RWPE1 (cell line): ENCODE data around the gene GDPD5.

ENCODE experiments used
- CTCF ChIA-PET: fragments of 350-600 bp; sonication (Branson Sonifier 250); formaldehyde crosslinking; extraction: SDS; loops from one replicate; lab custom pipeline; 2021; lab: Yijun Ruan, JAX
- POLR2A ChIA-PET: fragments of 400-600 bp; formaldehyde crosslinking; extraction: SDS; loops from one replicate; lab custom pipeline; 2020; ENCODE audit warnings: antibody characterized with exemption; ENCODE audit not compliant: low non-redundant PET; lab: Yijun Ruan, JAX
- DNase-seq: peaks from one replicate; pipeline ENCODE4 v3.0.0; 2012; ENCODE audit warnings: low spot score
- H3K27ac ChIP-seq: fragments of 450-650 bp; 2 replicates; pipeline ENCODE4 v1.5.1; 2017
- TF ChIP-seq, protein P1 (sequence below): fragments of 450-650 bp; conservative IDR thresholded peaks from 2 replicates; pipeline ENCODE4 v1.5.1; 2017; ENCODE audit warnings: low read depth, mild to moderate bottlenecking

The GDPD5 gene

DNA sequence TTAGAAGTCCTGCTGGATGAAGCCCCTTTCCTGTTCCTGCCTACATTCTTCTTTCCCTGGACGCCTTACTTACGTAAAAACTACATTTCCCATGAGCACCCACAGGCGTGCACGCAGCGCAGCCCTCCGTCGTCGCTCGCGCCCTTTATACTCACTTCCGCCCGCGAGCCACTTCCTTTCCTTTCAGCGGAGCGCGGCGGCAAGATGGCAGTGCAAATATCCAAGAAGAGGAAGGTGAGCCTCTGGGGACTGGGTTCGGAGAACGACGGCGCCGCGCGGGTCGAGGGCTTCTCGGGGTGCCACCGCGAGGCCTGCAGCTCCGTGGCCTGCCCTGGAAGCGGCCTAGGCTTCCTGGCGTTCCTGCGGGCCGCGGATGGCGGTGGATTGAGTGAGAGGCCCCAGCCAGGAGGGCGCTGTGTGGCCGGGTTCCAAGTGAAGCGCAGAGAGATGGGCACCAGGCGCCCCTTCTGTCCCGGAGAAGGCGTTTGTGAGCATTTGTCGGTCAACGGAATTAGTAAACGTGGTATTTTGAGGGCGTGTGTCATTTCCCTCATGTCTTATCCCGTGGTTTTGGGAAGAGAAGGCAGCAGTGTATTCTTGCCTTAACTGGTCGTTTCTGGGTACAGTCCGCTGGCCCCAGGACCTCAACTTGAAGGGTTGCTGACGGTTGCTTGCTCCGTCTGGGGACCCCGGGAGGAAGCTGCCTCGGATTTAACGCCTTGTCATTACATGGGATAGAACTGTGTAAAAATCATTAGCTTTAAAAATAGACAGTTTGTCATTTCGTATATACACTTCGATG lies 126.2 kb downstream of the GDPD5 start, which contains the start of gene RPS3:
Gene RPS3 (plus strand): TSS at position 175 of the 802 bp plus-strand sequence. CDS start 30 bp downstream, at position 205.
- peak within 1 kb of the TSS; percentile 93 for H3K27ac ChIP-seq
- POLR2A ChIA-PET, result no interaction called here
- CTCF ChIA-PET, result no interaction called here
- TF ChIP-seq, protein P1, sequence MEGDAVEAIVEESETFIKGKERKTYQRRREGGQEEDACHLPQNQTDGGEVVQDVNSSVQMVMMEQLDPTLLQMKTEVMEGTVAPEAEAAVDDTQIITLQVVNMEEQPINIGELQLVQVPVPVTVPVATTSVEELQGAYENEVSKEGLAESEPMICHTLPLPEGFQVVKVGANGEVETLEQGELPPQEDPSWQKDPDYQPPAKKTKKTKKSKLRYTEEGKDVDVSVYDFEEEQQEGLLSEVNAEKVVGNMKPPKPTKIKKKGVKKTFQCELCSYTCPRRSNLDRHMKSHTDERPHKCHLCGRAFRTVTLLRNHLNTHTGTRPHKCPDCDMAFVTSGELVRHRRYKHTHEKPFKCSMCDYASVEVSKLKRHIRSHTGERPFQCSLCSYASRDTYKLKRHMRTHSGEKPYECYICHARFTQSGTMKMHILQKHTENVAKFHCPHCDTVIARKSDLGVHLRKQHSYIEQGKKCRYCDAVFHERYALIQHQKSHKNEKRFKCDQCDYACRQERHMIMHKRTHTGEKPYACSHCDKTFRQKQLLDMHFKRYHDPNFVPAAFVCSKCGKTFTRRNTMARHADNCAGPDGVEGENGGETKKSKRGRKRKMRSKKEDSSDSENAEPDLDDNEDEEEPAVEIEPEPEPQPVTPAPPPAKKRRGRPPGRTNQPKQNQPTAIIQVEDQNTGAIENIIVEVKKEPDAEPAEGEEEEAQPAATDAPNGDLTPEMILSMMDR, result no peak
- peak; percentile 88 for DNase-seq

DNA sequence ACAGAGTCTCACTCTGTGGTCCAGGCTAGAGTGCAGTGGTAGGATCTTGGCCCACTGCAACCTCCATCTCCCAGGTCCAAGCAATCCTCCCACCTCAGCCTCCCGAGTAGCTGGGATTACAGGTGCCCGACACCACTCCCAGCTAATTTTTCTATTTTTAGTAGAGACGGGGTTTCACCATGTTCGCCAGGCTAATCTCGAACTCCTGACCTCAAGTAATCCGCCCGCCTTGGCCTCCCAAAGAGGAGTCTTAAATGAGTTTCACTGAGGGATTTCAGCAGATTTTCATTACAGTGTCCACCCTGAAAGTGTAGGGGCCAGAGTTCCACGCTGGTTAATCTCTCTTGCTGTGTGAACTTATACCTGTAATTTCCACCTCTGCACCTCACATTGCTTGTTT lies 126.8 kb downstream of the GDPD5 start:
- DNase-seq, result no peak
- H3K27ac ChIP-seq, result no peak overlapping the region
- POLR2A ChIA-PET, result no interaction called here
- CTCF ChIA-PET, result no interaction called here
- TF ChIP-seq, protein P1, result no peak

GRCh38 chr11:75394085-75394840 lies 131.5 kb downstream of the GDPD5 start:
- POLR2A ChIA-PET, result no interaction called here

DNA sequence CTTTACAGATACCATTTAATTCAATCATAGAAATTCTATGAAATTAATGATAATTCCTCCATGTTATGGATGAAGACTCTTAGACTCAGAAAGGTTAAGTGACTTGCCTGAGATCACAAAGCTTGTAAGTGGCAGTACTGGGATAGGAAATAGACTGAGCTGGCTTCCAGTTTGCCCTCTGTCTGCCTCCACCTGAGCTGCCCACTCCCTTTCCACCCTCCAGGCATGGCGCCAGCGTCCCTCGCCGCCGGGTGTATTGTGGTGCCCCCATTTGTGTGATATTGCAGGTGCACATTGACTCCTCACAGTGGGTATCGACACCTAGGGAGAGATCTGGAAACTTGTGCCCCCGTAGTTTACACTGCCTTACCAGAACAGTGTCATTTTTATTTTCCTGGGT lies 135.8 kb downstream of the GDPD5 start:
- H3K27ac ChIP-seq, result no peak overlapping the region
- ChIA-PET CTCF (interaction anchor here (3.1 kb wide), 1 partner anchor 143 kb away, joined by 16 read pairs; no protein-coding TSS in a partner anchor), POLR2A (no interaction called here)
- TF ChIP-seq, protein P1, result no peak
- no peak for DNase-seq

More at GRCh38 chr11:75394085-75394840, 131.5 kb downstream of the GDPD5 start:
- no peak overlapping the region for H3K27ac ChIP-seq
- CTCF ChIA-PET, result no interaction called here
- no peak for DNase-seq
- TF ChIP-seq, protein P1, result no peak

DNA sequence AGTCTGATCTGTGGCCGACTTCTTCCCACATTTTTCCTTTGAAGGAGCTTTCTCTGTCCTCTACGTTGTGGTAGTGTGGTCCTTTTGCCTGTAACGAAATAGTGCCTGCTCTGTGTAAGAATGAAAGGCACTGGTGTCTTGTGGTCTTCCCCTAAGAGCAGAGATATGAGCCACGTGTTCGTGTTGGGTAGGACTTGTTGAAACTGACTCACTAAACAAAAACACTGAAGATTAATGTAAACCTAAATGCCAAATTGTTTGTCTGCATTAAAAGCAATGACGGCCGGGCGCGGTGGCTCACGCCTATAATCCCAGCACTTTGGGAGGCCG lies 136.5 kb downstream of the GDPD5 start:
- no peak overlapping the region for H3K27ac ChIP-seq
- ChIA-PET POLR2A (no interaction called here), CTCF (interaction anchor here (0.7 to 3.1 kb wide), 5 partner anchors 12 to 143 kb away, joined by 4 to 16 read pairs (median 6); no protein-coding TSS in a partner anchor)
- no peak for DNase-seq
- TF ChIP-seq, protein P1, result no peak
